HCT116 (cell line): ENCODE results near the gene TIE1. TPM values are rescaled to one million over a fixed set of nuclear protein-coding genes. Genes with fewer than 3 reads are reported as not detected.

Source experiments
- ATAC-seq: fragments of 200-7000 bp; cut with Tn5 transposase; 2 replicates; pipeline ENCODE4 v1.9.1; 2020; ENCODE audit warnings: mild to moderate bottlenecking, moderate library complexity
- BruUV-seq: library from RNA; stranded (reverse); fragments of 400-500 nt; replicated peaks from 2 replicates; lab custom pipeline; 2021; lab: Mats Ljungman, UMichigan
- CTCF ChIA-PET: fragments of 300-600 bp; sonication (Branson Sonifier 250); formaldehyde crosslinking; loops from one replicate; lab custom pipeline; 2021; ENCODE audit warnings: antibody characterized with exemption; lab: Charles Lee
- POLR2A ChIA-PET: fragments of 300-600, 350-600 bp; sonication (Branson Sonifier 250); formaldehyde crosslinking; loops from one replicate; lab custom pipeline; 2021; ENCODE audit warnings: antibody characterized with exemption; lab: Charles Lee
- RAD21 ChIA-PET, 2 experiments: fragments of 300-600 bp; sonication (Branson Sonifier 250); formaldehyde crosslinking; loops; one replicate each; lab custom pipeline; 2023; ENCODE audit warnings: low total read pairs in 2 of 2; ENCODE audit not compliant: uncharacterized antibody in 2 of 2, unreplicated experiment in 2 of 2, low non-redundant PET in 1 of 2; lab: Charles Lee
- DNase-seq: peaks from one replicate; pipeline ENCODE4 v3.0.0-alpha.2; 2010; ENCODE audit warnings: low read depth, low spot score
- H2AFZ ChIP-seq: fragments of 200-600 bp; shearing (Covaris generic), sonication (generic); 2 replicates; pipeline ENCODE4 v1.6.1; 2017; ENCODE audit warnings: low read depth, mixed run types, mixed read lengths, antibody characterized with exemption, low read length; ENCODE audit not compliant: poor library complexity, severe bottlenecking
- H3K27ac ChIP-seq: 2 replicates; pipeline ENCODE4 v1.5.1; 2012; ENCODE audit warnings: low read depth, low read length
- H3K27me3 ChIP-seq: fragments of 200-600 bp; sonication (generic); 2 replicates; pipeline ENCODE4 v1.6.1; 2016; ENCODE audit warnings: mixed run types, low read length, mixed read lengths; ENCODE audit not compliant: insufficient read depth
- H3K36me3 ChIP-seq, 2 experiments: fragments of 200-500 bp in 1 of 2; fragments of 200-600 bp in 1 of 2; sonication (Bioruptor generic) in 1 of 2; sonication (generic) in 1 of 2; 2 replicates each; pipeline versions ENCODE4 v1.5.1 to v1.6.1; 2014 to 2016; ENCODE audit warnings: low read length in 2 of 2, inconsistent platforms in 1 of 2, mixed read lengths in 1 of 2, mixed run types in 1 of 2; ENCODE audit not compliant: insufficient read depth in 2 of 2, control insufficient read depth in 1 of 2
- H3K4me1 ChIP-seq, 2 experiments: fragments of 200-600 bp in 1 of 2; sonication (generic) in 1 of 2; 2 replicates each; pipeline versions ENCODE4 v1.5.1 to v1.6.1; 2012 to 2017; ENCODE audit warnings: low read length in 2 of 2, inconsistent platforms in 1 of 2, mild to moderate bottlenecking in 1 of 2, mixed read lengths in 1 of 2, mixed run types in 1 of 2, moderate library complexity in 1 of 2; ENCODE audit not compliant: insufficient read depth in 2 of 2, control insufficient read depth in 1 of 2
- H3K4me2 ChIP-seq: fragments of 200-600 bp; sonication (generic); 2 replicates; pipeline ENCODE4 v1.6.1; 2017; ENCODE audit warnings: mixed run types, low read length, mixed read lengths
- H3K4me3 ChIP-seq, 2 experiments: fragments of 200-600 bp in 1 of 2; sonication (generic) in 1 of 2; replicated peaks in 1 of 2; 2 replicates each; pipeline ENCODE4 v1.5.1; 2011 to 2016; ENCODE audit warnings: low read length in 2 of 2, control low read depth in 1 of 2, low read depth in 1 of 2, mild to moderate bottlenecking in 1 of 2, mixed read lengths in 1 of 2, mixed run types in 1 of 2
- H3K79me2 ChIP-seq: fragments of 200-600 bp; sonication (generic); 2 replicates; pipeline ENCODE4 v1.6.1; 2017; ENCODE audit warnings: mild to moderate bottlenecking, mixed run types, low read length, moderate library complexity, mixed read lengths; ENCODE audit not compliant: insufficient read depth
- H3K9ac ChIP-seq: fragments of 200-600 bp; sonication (generic); 2 replicates; pipeline ENCODE4 v1.6.1; 2016; ENCODE audit warnings: low read length, mixed read lengths
- H3K9me2 ChIP-seq: fragments of 200-600 bp; sonication (generic), shearing (Covaris generic); 2 replicates; pipeline ENCODE4 v1.6.1; 2017; ENCODE audit warnings: mixed run types, mild to moderate bottlenecking, moderate library complexity; ENCODE audit not compliant: insufficient read depth
- H3K9me3 ChIP-seq, 2 experiments: fragments of 200-500 bp in 1 of 2; fragments of 200-600 bp in 1 of 2; sonication (Bioruptor generic) in 1 of 2; sonication (generic) in 1 of 2; 2 replicates each; pipeline ENCODE4 v1.6.1; 2014 to 2017; ENCODE audit warnings: low read length in 2 of 2, mixed read lengths in 2 of 2, inconsistent platforms in 1 of 2, low read depth in 1 of 2, mild to moderate bottlenecking in 1 of 2, mixed run types in 1 of 2, moderate library complexity in 1 of 2; ENCODE audit not compliant: control insufficient read depth in 1 of 2, insufficient read depth in 1 of 2
- H4K20me1 ChIP-seq: fragments of 200-600 bp; sonication (generic), shearing (Covaris generic); 2 replicates; pipeline ENCODE4 v1.6.1; 2017; ENCODE audit warnings: mixed run types, mild to moderate bottlenecking, moderate library complexity; ENCODE audit not compliant: insufficient read depth
- EZH2 ChIP-seq: fragments of 200-600 bp; sonication (generic); IDR thresholded peaks from 2 replicates; pipeline ENCODE4 v1.6.1; 2017; ENCODE audit warnings: antibody characterized with exemption, mixed run types
- SIN3A ChIP-seq: IDR thresholded peaks from 2 replicates; pipeline ENCODE4 v1.6.1; 2012; ENCODE audit warnings: low read depth
- intact Hi-C: fragments of 100-400 bp; cut with micrococcal nuclease; formaldehyde crosslinking; loops from 2 replicates; pipeline ENCODE4 v1.10.0; 2022
- total RNA-seq: library from RNA; stranded (reverse); gene quantifications from one replicate; pipeline ENCODE4 v1.2.1, GENCODE V29; 2021; ENCODE audit not compliant: unreplicated experiment
- TF ChIP-seq, protein P1 (sequence below): IDR thresholded peaks from 2 replicates; pipeline ENCODE4 v1.6.1; 2011; ENCODE audit warnings: mild to moderate bottlenecking, low read length, moderate library complexity; ENCODE audit not compliant: insufficient replicate concordance; ENCODE audit errors: extremely low read depth
- TF ChIP-seq, protein P2 (sequence below): IDR thresholded peaks from 2 replicates; pipeline ENCODE4 v1.6.1; 2012
- TF ChIP-seq, protein P3 (sequence below), 3 experiments: fragments of 200-600 bp in 1 of 3; sonication (generic) in 1 of 3; IDR thresholded peaks in 2 of 3; conservative IDR thresholded peaks in 1 of 3; 2 replicates each; pipeline ENCODE4 v1.5.1; 2012 to 2017; ENCODE audit warnings: low read depth in 2 of 3, low read length in 2 of 3, antibody characterized with exemption in 1 of 3, borderline replicate concordance in 1 of 3, control low read depth in 1 of 3, mild to moderate bottlenecking in 1 of 3, mixed read lengths in 1 of 3, mixed run types in 1 of 3, moderate library complexity in 1 of 3; ENCODE audit not compliant: insufficient read depth in 1 of 3

Gene TIE1
- total RNA-seq, 1 experiment from 2014 or later = not detected

DNA sequence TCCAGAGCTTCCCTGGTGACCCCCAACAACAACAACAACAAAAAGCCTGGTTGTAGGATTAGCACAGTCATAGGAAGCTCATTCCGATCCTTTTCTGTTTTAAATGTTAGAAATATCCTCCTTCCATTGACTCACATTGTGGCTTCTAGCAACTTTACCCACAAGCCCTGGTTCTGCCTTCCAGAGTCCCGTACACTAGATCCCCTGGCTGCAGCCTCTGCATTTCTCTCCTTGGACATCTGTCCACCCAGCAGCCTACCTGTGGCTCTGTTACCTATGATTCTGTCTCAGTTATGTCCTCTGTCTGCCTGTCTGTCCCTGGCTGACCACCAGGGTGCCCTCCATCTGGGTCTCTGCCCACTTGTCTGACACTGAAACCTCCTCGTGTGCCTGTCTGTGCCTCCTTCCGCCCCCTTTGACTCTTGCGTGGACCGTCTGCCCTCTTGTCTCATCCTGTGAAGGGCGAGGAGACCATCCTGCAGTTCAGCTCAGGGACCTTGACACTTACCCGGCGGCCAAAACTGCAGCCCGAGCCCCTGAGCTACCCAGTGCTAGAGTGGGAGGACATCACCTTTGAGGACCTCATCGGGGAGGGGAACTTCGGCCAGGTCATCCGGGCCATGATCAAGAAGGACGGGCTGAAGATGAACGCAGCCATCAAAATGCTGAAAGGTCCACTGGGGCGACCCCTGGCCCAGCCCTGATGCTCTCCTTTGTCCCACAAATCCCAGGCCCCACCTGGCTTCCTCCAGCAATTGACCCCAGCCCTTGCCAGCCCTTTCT, 16.1 kb downstream of the TIE1 start:
- ATAC-seq (peak; percentile 56), DNase-seq (no peak)
- Histone ChIP-seq H3K27me3 (no peaks in the 10 kb centered on the region), H3K9me2 (no peaks in the 10 kb centered on the region), H3K4me2 (no peak overlapping the region), H3K9me3 (no peaks in the 10 kb centered on the region), H3K36me3 (no peaks in the 10 kb centered on the region), H3K4me1 (peaks cover 0 to 23% of the 10 kb centered on the region in 2 experiments; a peak in 2 of 4 replicates), H2AFZ (no peak overlapping the region), H4K20me1 (no peaks in the 10 kb centered on the region), H3K4me3 (no peak overlapping the region), H3K27ac (no peak overlapping the region), H3K79me2 (no peaks in the 10 kb centered on the region), H3K9ac (no peak overlapping the region)
- ChIA-PET POLR2A (no interaction called here), CTCF (interaction anchor here (0.6 kb wide), 1 partner anchor 42 kb away, joined by 5 read pairs; the partner anchor contains the start of gene CDC20), RAD21 (no interaction called here)
- TF ChIP-seq SIN3A (no peak), EZH2 (no peak)
- TF ChIP-seq, protein P1, sequence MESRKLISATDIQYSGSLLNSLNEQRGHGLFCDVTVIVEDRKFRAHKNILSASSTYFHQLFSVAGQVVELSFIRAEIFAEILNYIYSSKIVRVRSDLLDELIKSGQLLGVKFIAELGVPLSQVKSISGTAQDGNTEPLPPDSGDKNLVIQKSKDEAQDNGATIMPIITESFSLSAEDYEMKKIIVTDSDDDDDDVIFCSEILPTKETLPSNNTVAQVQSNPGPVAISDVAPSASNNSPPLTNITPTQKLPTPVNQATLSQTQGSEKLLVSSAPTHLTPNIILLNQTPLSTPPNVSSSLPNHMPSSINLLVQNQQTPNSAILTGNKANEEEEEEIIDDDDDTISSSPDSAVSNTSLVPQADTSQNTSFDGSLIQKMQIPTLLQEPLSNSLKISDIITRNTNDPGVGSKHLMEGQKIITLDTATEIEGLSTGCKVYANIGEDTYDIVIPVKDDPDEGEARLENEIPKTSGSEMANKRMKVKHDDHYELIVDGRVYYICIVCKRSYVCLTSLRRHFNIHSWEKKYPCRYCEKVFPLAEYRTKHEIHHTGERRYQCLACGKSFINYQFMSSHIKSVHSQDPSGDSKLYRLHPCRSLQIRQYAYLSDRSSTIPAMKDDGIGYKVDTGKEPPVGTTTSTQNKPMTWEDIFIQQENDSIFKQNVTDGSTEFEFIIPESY = no peak
- TF ChIP-seq, protein P2, sequence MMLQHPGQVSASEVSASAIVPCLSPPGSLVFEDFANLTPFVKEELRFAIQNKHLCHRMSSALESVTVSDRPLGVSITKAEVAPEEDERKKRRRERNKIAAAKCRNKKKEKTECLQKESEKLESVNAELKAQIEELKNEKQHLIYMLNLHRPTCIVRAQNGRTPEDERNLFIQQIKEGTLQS = no peak
- TF ChIP-seq, protein P3, sequence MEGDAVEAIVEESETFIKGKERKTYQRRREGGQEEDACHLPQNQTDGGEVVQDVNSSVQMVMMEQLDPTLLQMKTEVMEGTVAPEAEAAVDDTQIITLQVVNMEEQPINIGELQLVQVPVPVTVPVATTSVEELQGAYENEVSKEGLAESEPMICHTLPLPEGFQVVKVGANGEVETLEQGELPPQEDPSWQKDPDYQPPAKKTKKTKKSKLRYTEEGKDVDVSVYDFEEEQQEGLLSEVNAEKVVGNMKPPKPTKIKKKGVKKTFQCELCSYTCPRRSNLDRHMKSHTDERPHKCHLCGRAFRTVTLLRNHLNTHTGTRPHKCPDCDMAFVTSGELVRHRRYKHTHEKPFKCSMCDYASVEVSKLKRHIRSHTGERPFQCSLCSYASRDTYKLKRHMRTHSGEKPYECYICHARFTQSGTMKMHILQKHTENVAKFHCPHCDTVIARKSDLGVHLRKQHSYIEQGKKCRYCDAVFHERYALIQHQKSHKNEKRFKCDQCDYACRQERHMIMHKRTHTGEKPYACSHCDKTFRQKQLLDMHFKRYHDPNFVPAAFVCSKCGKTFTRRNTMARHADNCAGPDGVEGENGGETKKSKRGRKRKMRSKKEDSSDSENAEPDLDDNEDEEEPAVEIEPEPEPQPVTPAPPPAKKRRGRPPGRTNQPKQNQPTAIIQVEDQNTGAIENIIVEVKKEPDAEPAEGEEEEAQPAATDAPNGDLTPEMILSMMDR (IDR thresholded peaks at IDR 0.05 in 2 of 3, conservative IDR thresholded peaks at IDR 0.05 in 1 of 3; ENCODE audit: borderline replicate concordance in 1 of 3, insufficient read depth in 1 of 3, low read depth in 2 of 3, low read length in 2 of 3) = peak in 2 of 3 experiments; percentile 35 to 45; a peak in 3 of 6 replicates
- intact Hi-C loops = no loop called here
- no TSS peak for BruUV-seq
